Measurements from ENCODE around the gene SLC16A9. TPM values are rescaled to one million over a fixed set of nuclear protein-coding genes. Genes with fewer than 3 reads are reported as not detected.

The SLC16A9 gene
- total RNA-seq, 1 experiment from 2014 or later: 4.1 TPM

GRCh38 chr10:59611048-59611447 lies 98.6 kb downstream of the SLC16A9 start:
- Histone ChIP-seq H3K14ac (ENCODE audit: insufficient read depth, low read length) (no peak overlapping the region), H4K91ac (ENCODE audit: insufficient read length, low read depth, low read length) (no peak overlapping the region), H2AFZ (ENCODE audit: low read length) (no peak overlapping the region), H3K9ac (ENCODE audit: extremely low read depth, insufficient read length, low read length) (no peak overlapping the region), H2AK5ac (ENCODE audit: insufficient read length, low read length) (no peak overlapping the region), H3K4ac (ENCODE audit: low read depth, low read length) (no peak overlapping the region), H4K5ac (ENCODE audit: insufficient read length, low read depth, low read length) (no peak overlapping the region), H2BK20ac (ENCODE audit: low read depth, low read length, poor library complexity, severe bottlenecking) (no peak overlapping the region), H3K79me2 (ENCODE audit: insufficient read depth, low read length) (no peaks in the 10 kb centered on the region), H3K9me3 (ENCODE audit: control insufficient read depth, low read depth, low read length) (no peaks in the 10 kb centered on the region), H4K8ac (replicated peaks; ENCODE audit: insufficient read length, low read depth, low read length) (no peak overlapping the region), H4K20me1 (ENCODE audit: control insufficient read depth, insufficient read depth, insufficient read length) (no peaks in the 10 kb centered on the region), H3K18ac (ENCODE audit: insufficient read length, low read depth, low read length) (no peak overlapping the region), H2BK15ac (ENCODE audit: low read depth, low read length) (no peak overlapping the region), H3K23me2 (ENCODE audit: insufficient read length, low read depth, low read length, poor library complexity, severe bottlenecking) (no peaks in the 10 kb centered on the region), H2BK12ac (ENCODE audit: insufficient read length, low read depth, low read length) (no peak overlapping the region), H3K4me1 (ENCODE audit: insufficient read depth, low read length) (no peaks in the 10 kb centered on the region), H3K79me1 (ENCODE audit: insufficient read depth, low read depth, low read length, poor library complexity, severe bottlenecking) (no peaks in the 10 kb centered on the region), H3T11ph (ENCODE audit: low read length) (no peak overlapping the region), H3K27ac (ENCODE audit: insufficient read length, low read depth, low read length) (no peak overlapping the region), H2BK120ac (ENCODE audit: low read depth, low read length, poor library complexity, severe bottlenecking) (no peak overlapping the region), H2BK5ac (ENCODE audit: insufficient read length, low read length) (no peak overlapping the region), H3K56ac (ENCODE audit: insufficient read length, low read depth, low read length) (no peak overlapping the region), H3K27me3 (ENCODE audit: insufficient read depth, low read length) (no peaks in the 10 kb centered on the region), H3K23ac (ENCODE audit: insufficient read length, low read depth, low read length) (no peak overlapping the region), H3K4me2 (ENCODE audit: insufficient read depth, insufficient read length, low read length) (no peak overlapping the region)
- Mint-ChIP-seq H3K36me3 (ENCODE audit: insufficient read depth in 1 of 3, low read depth in 3 of 3) (no peaks in the 10 kb centered on the region), H3K27me3 (ENCODE audit: low read depth) (no peaks in the 10 kb centered on the region; the same call in 1 of the 2 replicates), H3K9me3 (no peaks in the 10 kb centered on the region), H3K4me3 (no peak overlapping the region), H3K27ac (no peak overlapping the region), H3K4me1 (peaks cover 4 to 17% of the 10 kb centered on the region in 2 experiments)
- no peak for TF ChIP-seq CTCF (conservative IDR thresholded peaks at IDR 0.05)
- DNase-seq: no peak

Measured in H9 (cell line).